Measurements from ENCODE around the gene NT5C2.

DNA sequence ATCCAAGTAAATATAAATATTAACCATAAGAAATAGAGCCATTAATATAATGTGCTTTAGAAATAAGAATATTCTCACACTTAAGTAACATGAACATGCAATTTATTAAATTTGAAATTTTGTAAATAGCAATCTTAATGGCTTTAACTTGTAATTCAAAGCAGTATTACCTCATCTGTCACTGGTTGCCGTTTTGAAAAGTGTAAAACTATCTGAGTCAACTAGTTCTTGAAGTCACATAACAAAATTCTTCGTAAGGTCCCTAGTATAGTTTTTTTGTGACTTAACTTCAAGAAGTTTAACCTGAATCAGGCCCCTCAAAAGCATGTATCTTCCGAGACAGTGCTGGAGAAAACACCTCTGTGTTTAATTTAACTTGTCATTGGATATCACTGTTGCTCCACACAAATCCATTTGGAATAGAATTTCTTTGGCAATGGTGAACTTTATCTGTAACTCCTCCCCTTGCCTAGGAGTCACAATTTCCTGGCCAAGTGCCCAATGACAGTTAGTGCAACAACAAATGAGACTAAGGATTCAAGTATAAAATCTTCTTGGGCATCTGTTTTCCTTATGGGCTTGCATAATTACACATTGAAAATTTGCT is 47.1 kb downstream of the NT5C2 start:
- no peak for TF ChIP-seq POLR2A (IDR thresholded peaks at IDR 0.05)
- TF ChIP-seq, protein P1, sequence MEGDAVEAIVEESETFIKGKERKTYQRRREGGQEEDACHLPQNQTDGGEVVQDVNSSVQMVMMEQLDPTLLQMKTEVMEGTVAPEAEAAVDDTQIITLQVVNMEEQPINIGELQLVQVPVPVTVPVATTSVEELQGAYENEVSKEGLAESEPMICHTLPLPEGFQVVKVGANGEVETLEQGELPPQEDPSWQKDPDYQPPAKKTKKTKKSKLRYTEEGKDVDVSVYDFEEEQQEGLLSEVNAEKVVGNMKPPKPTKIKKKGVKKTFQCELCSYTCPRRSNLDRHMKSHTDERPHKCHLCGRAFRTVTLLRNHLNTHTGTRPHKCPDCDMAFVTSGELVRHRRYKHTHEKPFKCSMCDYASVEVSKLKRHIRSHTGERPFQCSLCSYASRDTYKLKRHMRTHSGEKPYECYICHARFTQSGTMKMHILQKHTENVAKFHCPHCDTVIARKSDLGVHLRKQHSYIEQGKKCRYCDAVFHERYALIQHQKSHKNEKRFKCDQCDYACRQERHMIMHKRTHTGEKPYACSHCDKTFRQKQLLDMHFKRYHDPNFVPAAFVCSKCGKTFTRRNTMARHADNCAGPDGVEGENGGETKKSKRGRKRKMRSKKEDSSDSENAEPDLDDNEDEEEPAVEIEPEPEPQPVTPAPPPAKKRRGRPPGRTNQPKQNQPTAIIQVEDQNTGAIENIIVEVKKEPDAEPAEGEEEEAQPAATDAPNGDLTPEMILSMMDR (IDR thresholded peaks at IDR 0.05): no peak
